ENCODE data around the gene TUBGCP3. TPM values are rescaled to one million over a fixed set of nuclear protein-coding genes. Genes with fewer than 3 reads are reported as not detected.

The TUBGCP3 gene
- total RNA-seq, 1 donor from 2014 or later = 36.6 TPM

- peaks cover 13% of the 10 kb centered on the region for H3K36me3 Mint-ChIP-seq (ENCODE audit: unreplicated experiment)
- H3K4me3 Mint-ChIP-seq (ENCODE audit: unreplicated experiment) = no peak overlapping the region
- H3K4me1 Mint-ChIP-seq (ENCODE audit: low read depth, unreplicated experiment) = no peaks in the 10 kb centered on the region
- peaks cover 6% of the 10 kb centered on the region for H3K9me3 Mint-ChIP-seq (ENCODE audit: unreplicated experiment)
- TF ChIP-seq, protein P1, sequence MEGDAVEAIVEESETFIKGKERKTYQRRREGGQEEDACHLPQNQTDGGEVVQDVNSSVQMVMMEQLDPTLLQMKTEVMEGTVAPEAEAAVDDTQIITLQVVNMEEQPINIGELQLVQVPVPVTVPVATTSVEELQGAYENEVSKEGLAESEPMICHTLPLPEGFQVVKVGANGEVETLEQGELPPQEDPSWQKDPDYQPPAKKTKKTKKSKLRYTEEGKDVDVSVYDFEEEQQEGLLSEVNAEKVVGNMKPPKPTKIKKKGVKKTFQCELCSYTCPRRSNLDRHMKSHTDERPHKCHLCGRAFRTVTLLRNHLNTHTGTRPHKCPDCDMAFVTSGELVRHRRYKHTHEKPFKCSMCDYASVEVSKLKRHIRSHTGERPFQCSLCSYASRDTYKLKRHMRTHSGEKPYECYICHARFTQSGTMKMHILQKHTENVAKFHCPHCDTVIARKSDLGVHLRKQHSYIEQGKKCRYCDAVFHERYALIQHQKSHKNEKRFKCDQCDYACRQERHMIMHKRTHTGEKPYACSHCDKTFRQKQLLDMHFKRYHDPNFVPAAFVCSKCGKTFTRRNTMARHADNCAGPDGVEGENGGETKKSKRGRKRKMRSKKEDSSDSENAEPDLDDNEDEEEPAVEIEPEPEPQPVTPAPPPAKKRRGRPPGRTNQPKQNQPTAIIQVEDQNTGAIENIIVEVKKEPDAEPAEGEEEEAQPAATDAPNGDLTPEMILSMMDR (IDR thresholded peaks at IDR 0.05; ENCODE audit: partially characterized antibody, unreplicated experiment) = no peak
- H3K27me3 Mint-ChIP-seq (ENCODE audit: unreplicated experiment) = no peaks in the 10 kb centered on the region
- DNase-seq = no peak
- no peak overlapping the region for H3K27ac Mint-ChIP-seq (ENCODE audit: unreplicated experiment)
Measured at GRCh38 chr13:112457485-112457884, 130.5 kb downstream of the TUBGCP3 start.

DNA sequence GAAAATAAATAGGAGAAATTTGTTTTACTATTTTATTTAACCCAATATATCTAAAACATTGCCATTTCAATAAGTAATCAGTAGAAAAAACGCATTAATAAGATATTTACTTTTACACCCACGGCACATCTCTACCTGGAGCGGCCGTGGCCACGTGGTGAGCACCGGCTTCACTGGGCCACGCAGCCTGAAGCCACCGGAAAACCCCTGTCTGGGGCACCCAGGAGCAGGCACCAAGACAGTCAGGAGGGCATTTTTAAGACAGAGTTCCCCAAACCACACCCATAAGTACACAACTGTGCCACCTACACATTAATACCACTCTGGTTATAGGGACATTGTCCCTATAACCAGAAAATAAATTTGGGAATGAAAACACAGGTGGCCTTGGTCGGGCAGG is 130.9 kb downstream of the TUBGCP3 start:
- Mint-ChIP-seq H3K9me3 (ENCODE audit: unreplicated experiment) (peaks cover 6% of the 10 kb centered on the region), H3K27me3 (ENCODE audit: unreplicated experiment) (no peaks in the 10 kb centered on the region), H3K4me3 (ENCODE audit: unreplicated experiment) (no peak overlapping the region), H3K4me1 (ENCODE audit: low read depth, unreplicated experiment) (no peaks in the 10 kb centered on the region), H3K36me3 (ENCODE audit: unreplicated experiment) (peaks cover 13% of the 10 kb centered on the region), H3K27ac (ENCODE audit: unreplicated experiment) (no peak overlapping the region)
- DNase-seq = no peak
- TF ChIP-seq, protein P1 (IDR thresholded peaks at IDR 0.05; ENCODE audit: partially characterized antibody, unreplicated experiment) = no peak

GRCh38 chr13:112456138-112457056 is 131.6 kb downstream of the TUBGCP3 start:
- peaks cover 6% of the 10 kb centered on the region for H3K9me3 Mint-ChIP-seq (ENCODE audit: unreplicated experiment)
- H3K27me3 Mint-ChIP-seq (ENCODE audit: unreplicated experiment) = no peaks in the 10 kb centered on the region
- no peaks in the 10 kb centered on the region for H3K4me1 Mint-ChIP-seq (ENCODE audit: low read depth, unreplicated experiment)
- no peak overlapping the region for H3K4me3 Mint-ChIP-seq (ENCODE audit: unreplicated experiment)
- H3K36me3 Mint-ChIP-seq (ENCODE audit: unreplicated experiment) = peaks cover 13% of the 10 kb centered on the region
- DNase-seq = no peak
- H3K27ac Mint-ChIP-seq (ENCODE audit: unreplicated experiment) = no peak overlapping the region
- TF ChIP-seq, protein P1 (IDR thresholded peaks at IDR 0.05; ENCODE audit: partially characterized antibody, unreplicated experiment) = no peak

DNA sequence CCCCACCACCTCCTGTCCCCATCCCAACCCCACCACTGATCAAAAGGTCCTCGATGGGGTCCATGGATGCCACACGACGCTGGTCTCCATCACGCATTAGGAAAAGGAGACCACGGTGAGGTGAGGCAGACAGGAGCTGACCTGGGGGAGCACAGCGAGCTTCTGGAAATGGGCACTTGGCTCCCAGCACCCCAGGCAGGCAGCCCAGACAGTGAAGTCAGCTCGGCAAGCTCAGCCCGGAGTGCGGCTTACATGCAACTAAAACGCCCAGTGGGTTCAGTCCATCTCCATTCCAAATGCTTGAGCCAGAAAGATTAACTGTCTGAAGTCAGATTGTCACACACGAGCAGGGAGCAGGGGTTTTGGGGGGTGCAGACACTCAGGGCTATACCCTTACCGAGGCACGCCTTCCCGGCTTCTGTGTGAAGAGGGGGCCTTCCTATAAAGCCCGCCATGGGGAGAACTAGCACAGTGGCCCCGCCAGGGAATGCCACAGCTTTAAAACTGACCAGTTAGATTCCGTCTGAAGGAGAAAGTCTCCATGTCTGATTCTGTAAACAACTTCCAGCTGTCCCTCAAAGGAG is 132.4 kb downstream of the TUBGCP3 start:
- Mint-ChIP-seq H3K4me3 (ENCODE audit: unreplicated experiment) (no peak overlapping the region), H3K27ac (ENCODE audit: unreplicated experiment) (no peak overlapping the region), H3K4me1 (ENCODE audit: low read depth, unreplicated experiment) (peaks cover 4% of the 10 kb centered on the region), H3K27me3 (ENCODE audit: unreplicated experiment) (no peaks in the 10 kb centered on the region), H3K9me3 (ENCODE audit: unreplicated experiment) (peaks cover 8% of the 10 kb centered on the region), H3K36me3 (ENCODE audit: unreplicated experiment) (peaks cover 13% of the 10 kb centered on the region)
- TF ChIP-seq, protein P1 (IDR thresholded peaks at IDR 0.05; ENCODE audit: partially characterized antibody, unreplicated experiment) = no peak
- DNase-seq = no peak
